ENCODE data around the gene NR1D1. TPM values are rescaled to one million over a fixed set of nuclear protein-coding genes. Genes with fewer than 3 reads are reported as not detected.

NR1D1 gene
- total and polyA plus RNA-seq, 2 of the 13 experiments (the other 11 are each of a cell fraction or from before 2014, with no cell fraction given), result 2.1 to 2.7 TPM

DNA sequence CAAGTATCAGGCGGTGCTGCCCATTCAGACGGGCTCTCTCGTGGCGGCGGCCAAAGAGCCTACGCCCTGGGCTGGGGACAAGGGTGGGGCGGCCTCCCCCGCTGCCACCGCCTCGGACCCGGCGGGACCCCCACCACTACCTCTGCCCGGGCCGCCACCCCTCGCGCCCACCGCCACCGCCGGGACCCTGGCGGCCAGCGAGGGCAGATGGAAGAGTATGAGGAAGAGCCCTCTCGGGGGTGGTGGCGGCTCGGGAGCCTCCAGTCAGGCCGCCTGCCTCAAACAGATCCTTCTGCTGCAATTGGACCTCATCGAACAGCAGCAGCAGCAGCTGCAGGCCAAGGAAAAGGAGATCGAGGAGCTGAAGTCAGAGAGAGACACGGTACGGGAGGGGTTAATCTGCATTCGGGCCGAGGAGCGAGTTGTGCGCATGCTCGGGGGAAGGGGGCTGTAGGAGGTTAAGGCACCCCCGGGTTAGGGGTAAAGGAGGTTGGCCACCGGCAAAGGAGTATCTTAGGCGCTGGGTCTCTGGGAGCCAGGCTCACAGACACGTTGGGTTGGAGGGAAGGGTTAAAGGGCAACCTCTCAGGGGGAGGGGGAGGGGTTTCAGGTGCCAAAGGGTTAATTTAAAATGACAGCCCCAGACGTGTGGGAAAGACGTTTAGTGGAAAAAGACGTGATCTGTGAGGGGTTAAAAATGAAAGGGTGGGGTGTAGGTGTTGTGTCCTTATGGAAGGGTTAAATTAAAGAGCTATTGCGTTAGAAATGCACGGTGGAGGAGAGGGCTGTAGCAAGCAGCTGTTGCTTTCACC, 22.8 kb upstream of the NR1D1 start (continued):
- TF ChIP-seq, protein P1, sequence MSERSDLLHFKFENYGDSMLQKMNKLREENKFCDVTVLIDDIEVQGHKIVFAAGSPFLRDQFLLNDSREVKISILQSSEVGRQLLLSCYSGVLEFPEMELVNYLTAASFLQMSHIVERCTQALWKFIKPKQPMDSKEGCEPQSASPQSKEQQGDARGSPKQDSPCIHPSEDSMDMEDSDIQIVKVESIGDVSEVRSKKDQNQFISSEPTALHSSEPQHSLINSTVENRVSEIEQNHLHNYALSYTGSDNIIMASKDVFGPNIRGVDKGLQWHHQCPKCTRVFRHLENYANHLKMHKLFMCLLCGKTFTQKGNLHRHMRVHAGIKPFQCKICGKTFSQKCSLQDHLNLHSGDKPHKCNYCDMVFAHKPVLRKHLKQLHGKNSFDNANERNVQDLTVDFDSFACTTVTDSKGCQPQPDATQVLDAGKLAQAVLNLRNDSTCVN (CRISPR knock-in tag; IDR thresholded peaks at IDR 0.05; ENCODE audit: borderline replicate concordance), result no peak; the same call in 1 of the 2 replicates
- TF ChIP-seq ZNF367 (CRISPR knock-in tag; IDR thresholded peaks at IDR 0.05; ENCODE audit: borderline replicate concordance), result no peak
- TF ChIP-seq, protein P2, sequence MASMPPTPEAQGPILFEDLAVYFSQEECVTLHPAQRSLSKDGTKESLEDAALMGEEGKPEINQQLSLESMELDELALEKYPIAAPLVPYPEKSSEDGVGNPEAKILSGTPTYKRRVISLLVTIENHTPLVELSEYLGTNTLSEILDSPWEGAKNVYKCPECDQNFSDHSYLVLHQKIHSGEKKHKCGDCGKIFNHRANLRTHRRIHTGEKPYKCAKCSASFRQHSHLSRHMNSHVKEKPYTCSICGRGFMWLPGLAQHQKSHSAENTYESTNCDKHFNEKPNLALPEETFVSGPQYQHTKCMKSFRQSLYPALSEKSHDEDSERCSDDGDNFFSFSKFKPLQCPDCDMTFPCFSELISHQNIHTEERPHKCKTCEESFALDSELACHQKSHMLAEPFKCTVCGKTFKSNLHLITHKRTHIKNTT (CRISPR knock-in tag; IDR thresholded peaks at IDR 0.05), result no peak
- TF ChIP-seq PHF5A (CRISPR knock-in tag; IDR thresholded peaks at IDR 0.05; ENCODE audit: low read depth, unreplicated experiment), result no peak
- TF ChIP-seq CHD2 (IDR thresholded peaks at IDR 0.05; ENCODE audit: low read depth, low read length), result no peak
- TF ChIP-seq, protein P3, sequence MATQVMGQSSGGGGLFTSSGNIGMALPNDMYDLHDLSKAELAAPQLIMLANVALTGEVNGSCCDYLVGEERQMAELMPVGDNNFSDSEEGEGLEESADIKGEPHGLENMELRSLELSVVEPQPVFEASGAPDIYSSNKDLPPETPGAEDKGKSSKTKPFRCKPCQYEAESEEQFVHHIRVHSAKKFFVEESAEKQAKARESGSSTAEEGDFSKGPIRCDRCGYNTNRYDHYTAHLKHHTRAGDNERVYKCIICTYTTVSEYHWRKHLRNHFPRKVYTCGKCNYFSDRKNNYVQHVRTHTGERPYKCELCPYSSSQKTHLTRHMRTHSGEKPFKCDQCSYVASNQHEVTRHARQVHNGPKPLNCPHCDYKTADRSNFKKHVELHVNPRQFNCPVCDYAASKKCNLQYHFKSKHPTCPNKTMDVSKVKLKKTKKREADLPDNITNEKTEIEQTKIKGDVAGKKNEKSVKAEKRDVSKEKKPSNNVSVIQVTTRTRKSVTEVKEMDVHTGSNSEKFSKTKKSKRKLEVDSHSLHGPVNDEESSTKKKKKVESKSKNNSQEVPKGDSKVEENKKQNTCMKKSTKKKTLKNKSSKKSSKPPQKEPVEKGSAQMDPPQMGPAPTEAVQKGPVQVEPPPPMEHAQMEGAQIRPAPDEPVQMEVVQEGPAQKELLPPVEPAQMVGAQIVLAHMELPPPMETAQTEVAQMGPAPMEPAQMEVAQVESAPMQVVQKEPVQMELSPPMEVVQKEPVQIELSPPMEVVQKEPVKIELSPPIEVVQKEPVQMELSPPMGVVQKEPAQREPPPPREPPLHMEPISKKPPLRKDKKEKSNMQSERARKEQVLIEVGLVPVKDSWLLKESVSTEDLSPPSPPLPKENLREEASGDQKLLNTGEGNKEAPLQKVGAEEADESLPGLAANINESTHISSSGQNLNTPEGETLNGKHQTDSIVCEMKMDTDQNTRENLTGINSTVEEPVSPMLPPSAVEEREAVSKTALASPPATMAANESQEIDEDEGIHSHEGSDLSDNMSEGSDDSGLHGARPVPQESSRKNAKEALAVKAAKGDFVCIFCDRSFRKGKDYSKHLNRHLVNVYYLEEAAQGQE (IDR thresholded peaks at IDR 0.05; ENCODE audit: borderline replicate concordance in 1 of 2, low read depth in 1 of 2, low read length in 2 of 2), result 0 out of 4 replicates have a peak, but pooled peaks of 1 of the 2 experiments have one; percentile 14
- TF ChIP-seq TAF1 (CRISPR knock-in tag; IDR thresholded peaks at IDR 0.05), result peak; percentile 40; the same call in 1 of the 2 replicates
- TF ChIP-seq RARG (CRISPR knock-in tag; IDR thresholded peaks at IDR 0.05; ENCODE audit: low read depth), result no peak
- no peak for TF ChIP-seq ZNF839 (CRISPR knock-in tag; IDR thresholded peaks at IDR 0.05; ENCODE audit: borderline replicate concordance)
- TF ChIP-seq, protein P4, sequence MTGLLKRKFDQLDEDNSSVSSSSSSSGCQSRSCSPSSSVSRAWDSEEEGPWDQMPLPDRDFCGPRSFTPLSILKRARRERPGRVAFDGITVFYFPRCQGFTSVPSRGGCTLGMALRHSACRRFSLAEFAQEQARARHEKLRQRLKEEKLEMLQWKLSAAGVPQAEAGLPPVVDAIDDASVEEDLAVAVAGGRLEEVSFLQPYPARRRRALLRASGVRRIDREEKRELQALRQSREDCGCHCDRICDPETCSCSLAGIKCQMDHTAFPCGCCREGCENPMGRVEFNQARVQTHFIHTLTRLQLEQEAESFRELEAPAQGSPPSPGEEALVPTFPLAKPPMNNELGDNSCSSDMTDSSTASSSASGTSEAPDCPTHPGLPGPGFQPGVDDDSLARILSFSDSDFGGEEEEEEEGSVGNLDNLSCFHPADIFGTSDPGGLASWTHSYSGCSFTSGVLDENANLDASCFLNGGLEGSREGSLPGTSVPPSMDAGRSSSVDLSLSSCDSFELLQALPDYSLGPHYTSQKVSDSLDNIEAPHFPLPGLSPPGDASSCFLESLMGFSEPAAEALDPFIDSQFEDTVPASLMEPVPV (CRISPR knock-in tag; IDR thresholded peaks at IDR 0.05), result 0 out of 2 replicates have a peak, but pooled peaks have one; percentile 43
- TF ChIP-seq FOXA3 (CRISPR knock-in tag; IDR thresholded peaks at IDR 0.05), result no peak
- TF ChIP-seq FIP1L1 (IDR thresholded peaks at IDR 0.05; ENCODE audit: borderline replicate concordance, insufficient read depth, low read depth, low read length), result no peak
- TF ChIP-seq, protein P5, sequence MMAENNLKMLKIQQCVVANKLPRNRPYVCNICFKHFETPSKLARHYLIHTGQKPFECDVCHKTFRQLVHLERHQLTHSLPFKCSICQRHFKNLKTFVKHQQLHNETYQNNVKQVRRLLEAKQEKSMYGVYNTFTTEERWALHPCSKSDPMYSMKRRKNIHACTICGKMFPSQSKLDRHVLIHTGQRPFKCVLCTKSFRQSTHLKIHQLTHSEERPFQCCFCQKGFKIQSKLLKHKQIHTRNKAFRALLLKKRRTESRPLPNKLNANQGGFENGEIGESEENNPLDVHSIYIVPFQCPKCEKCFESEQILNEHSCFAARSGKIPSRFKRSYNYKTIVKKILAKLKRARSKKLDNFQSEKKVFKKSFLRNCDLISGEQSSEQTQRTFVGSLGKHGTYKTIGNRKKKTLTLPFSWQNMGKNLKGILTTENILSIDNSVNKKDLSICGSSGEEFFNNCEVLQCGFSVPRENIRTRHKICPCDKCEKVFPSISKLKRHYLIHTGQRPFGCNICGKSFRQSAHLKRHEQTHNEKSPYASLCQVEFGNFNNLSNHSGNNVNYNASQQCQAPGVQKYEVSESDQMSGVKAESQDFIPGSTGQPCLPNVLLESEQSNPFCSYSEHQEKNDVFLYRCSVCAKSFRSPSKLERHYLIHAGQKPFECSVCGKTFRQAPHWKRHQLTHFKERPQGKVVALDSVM (CRISPR knock-in tag; IDR thresholded peaks at IDR 0.05), result 0 out of 2 replicates have a peak, but pooled peaks have one; percentile 4
- TF ChIP-seq, protein P6, sequence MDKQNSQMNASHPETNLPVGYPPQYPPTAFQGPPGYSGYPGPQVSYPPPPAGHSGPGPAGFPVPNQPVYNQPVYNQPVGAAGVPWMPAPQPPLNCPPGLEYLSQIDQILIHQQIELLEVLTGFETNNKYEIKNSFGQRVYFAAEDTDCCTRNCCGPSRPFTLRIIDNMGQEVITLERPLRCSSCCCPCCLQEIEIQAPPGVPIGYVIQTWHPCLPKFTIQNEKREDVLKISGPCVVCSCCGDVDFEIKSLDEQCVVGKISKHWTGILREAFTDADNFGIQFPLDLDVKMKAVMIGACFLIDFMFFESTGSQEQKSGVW (CRISPR knock-in tag; IDR thresholded peaks at IDR 0.05; ENCODE audit: borderline replicate concordance), result no peak
- no peak for TF ChIP-seq KAT8 (CRISPR knock-in tag; IDR thresholded peaks at IDR 0.05)
- TF ChIP-seq ZNF564 (CRISPR knock-in tag; IDR thresholded peaks at IDR 0.05), result no peak
- 0 out of 2 replicates have a peak, but pooled peaks have one; percentile 62 for TF ChIP-seq ZNF354B (CRISPR knock-in tag; IDR thresholded peaks at IDR 0.05)
